Activated CD4-positive, alpha-beta T cell treated with anti-CD3 and anti-CD28 coated beads for 36 hours (primary cell): ENCODE measurements around the gene PCYOX1L. TPM values are rescaled to one million over a fixed set of nuclear protein-coding genes. Genes with fewer than 3 reads are reported as not detected.

Source experiments
- ATAC-seq: fragments of 200-7000 bp; cut with Tn5 transposase; one replicate; pipeline ENCODE4 v1.10.0; 2021; ENCODE audit warnings: mild to moderate bottlenecking, moderate library complexity
- CTCF ChIA-PET: fragments of 350-600 bp; sonication (Branson Sonifier 250); formaldehyde crosslinking; loops from one replicate; lab custom pipeline; 2021; ENCODE audit warnings: antibody characterized with exemption; lab: Charles Lee
- POLR2A ChIA-PET: fragments of 350-600 bp; sonication (Branson Sonifier 250); formaldehyde crosslinking; loops from one replicate; lab custom pipeline; 2021; ENCODE audit warnings: antibody characterized with exemption, inconsistent platforms; lab: Charles Lee
- DNase-seq: peaks from one replicate; pipeline ENCODE4 v3.0.0-alpha.2; 2020
- H3K27ac Mint-ChIP-seq: one replicate; pipeline ENCODE4 v1.8.0; 2021; ENCODE audit warnings: mixed read lengths
- H3K27me3 Mint-ChIP-seq: one replicate; pipeline ENCODE4 v1.8.0; 2021; ENCODE audit warnings: mixed read lengths
- H3K36me3 Mint-ChIP-seq: one replicate; pipeline ENCODE4 v1.8.0; 2021; ENCODE audit warnings: low read depth, mixed read lengths
- H3K4me1 Mint-ChIP-seq: one replicate; pipeline ENCODE4 v1.8.0; 2021; ENCODE audit warnings: mixed read lengths
- H3K4me3 Mint-ChIP-seq: one replicate; pipeline ENCODE4 v1.8.0; 2021; ENCODE audit warnings: mild to moderate bottlenecking, moderate library complexity, mixed read lengths
- H3K9me3 Mint-ChIP-seq: one replicate; pipeline ENCODE4 v1.8.0; 2021; ENCODE audit warnings: low read depth, mixed read lengths
- intact Hi-C, 2 experiments: fragments of 100-400 bp; cut with DNase I in 1 of 2; cut with micrococcal nuclease in 1 of 2; formaldehyde crosslinking; loops; one replicate each; pipeline versions ENCODE4 v1.14.2 to v1.15.1; 2022 to 2024; cut with DNase I, micrococcal nuclease
- total RNA-seq, 2 experiments: library from RNA; stranded (reverse); gene quantifications; one replicate each; pipeline ENCODE4 v1.2.3, GENCODE V29; 2021

Gene PCYOX1L
- total RNA-seq, 2 experiments from 2014 or later: 17.5 to 18.8 TPM

DNA sequence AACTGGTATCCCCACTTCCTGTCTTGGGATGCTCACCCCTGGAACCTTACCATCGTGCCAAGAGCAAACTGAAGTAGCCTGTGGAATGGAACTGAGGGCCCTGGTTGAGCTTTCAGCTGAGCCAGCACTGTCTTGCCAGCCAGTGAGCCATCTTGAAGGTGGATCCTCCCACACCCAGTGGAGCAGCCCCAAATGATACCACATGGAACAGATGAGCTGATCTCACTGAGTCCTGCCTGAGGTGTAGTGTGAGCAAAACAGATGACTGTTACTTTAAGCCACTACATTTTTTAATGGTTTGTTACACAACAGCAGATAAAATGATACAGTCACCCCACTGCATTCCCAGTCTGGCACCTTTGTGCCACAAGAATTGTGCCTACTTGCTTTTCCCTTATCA is 2.2 kb upstream of the PCYOX1L start:
- DNase-seq (peak; percentile 59), ATAC-seq (peak; percentile 17)
- no peaks in the 10 kb centered on the region for H3K27me3 Mint-ChIP-seq
- ChIA-PET CTCF (interaction anchor here (0.7 to 7.8 kb wide), 9 partner anchors 8 to 207 kb away, joined by 3 to 84 read pairs (median 5); partner anchors contain the start of genes CSNK1A1 and GRPEL2), POLR2A (interaction anchor here (0.6 to 1.1 kb wide), 3 partner anchors 9 to 11 kb away, joined by 3 to 6 read pairs (median 3); partner anchors contain the start of gene GRPEL2)
- H3K27ac Mint-ChIP-seq: peak overlapping the region; percentile 76
- H3K4me1 Mint-ChIP-seq: peaks cover 79% of the 10 kb centered on the region
- intact Hi-C loops: loop anchor here in 1 of 2 experiments (2.0 to 5.0 kb wide), 4 partner anchors 377 to 1057 kb away; partner anchors contain the start of genes CD74, PPARGC1B and SLC26A2
- no peaks in the 10 kb centered on the region for H3K9me3 Mint-ChIP-seq
- no peak overlapping the region for H3K4me3 Mint-ChIP-seq
- peaks cover 57% of the 10 kb centered on the region for H3K36me3 Mint-ChIP-seq

DNA sequence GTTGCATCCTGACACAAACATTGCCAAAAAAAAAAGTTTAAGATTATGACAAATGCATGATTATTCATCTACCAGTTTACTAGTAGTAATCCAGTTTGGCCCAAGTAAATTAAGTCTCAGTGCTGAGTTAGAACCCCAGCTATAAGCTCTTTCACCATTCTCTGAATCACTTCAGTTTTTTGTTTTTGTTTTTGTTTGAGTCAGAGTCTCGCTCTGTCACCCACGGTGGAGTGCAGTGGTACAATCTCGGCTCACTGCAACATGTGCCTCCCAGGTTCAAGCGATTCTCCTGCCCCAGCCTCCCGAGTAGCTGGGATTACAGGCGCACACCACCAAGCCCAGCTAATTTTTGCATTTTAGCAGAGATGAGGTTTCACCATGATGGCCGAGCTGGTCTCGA is 1.5 kb upstream of the PCYOX1L start:
- ChIA-PET CTCF (interaction anchor here (0.9 to 7.8 kb wide), 8 partner anchors 9 to 206 kb away, joined by 3 to 84 read pairs (median 4); partner anchors contain the start of genes CSNK1A1 and GRPEL2), POLR2A (interaction anchor here (0.6 to 1.1 kb wide), 4 partner anchors 9 to 195 kb away, joined by 3 to 6 read pairs (median 4); partner anchors contain the start of gene GRPEL2)
- DNase-seq (peak; percentile 65), ATAC-seq (peak; percentile 7)
- Mint-ChIP-seq H3K27ac (peak overlapping the region; percentile 76), H3K27me3 (no peaks in the 10 kb centered on the region), H3K4me1 (peaks cover 77% of the 10 kb centered on the region), H3K9me3 (no peaks in the 10 kb centered on the region), H3K36me3 (peaks cover 52% of the 10 kb centered on the region), H3K4me3 (peak overlapping the region; percentile 26)
- intact Hi-C loops: loop anchor here in 1 of 2 experiments (2.0 to 5.0 kb wide), 4 partner anchors 376 to 1056 kb away; partner anchors contain the start of genes CD74, PPARGC1B and SLC26A2

DNA sequence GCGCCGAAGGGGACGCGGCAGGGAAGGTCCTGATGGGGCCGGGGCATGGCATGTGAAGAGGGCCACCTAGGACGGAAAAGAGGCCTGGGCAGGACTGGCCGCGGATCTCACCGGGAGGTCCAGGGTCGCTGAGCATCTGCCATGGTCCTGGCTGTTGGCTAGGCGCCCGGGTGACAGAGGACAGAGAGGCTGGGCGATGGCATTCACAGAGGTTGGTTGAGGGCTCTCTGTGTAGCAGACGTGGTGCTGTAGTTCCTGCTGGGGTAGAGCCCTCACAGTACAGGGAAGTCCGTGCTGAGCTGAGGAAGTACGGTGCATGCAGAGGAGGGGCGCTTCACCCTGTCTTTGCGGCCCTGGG is 427 bp downstream of the PCYOX1L start:
- Mint-ChIP-seq H3K4me1 (peaks cover 64% of the 10 kb centered on the region), H3K36me3 (peaks cover 36% of the 10 kb centered on the region), H3K27me3 (no peaks in the 10 kb centered on the region), H3K4me3 (peak overlapping the region; percentile 94), H3K27ac (peak overlapping the region; percentile 89), H3K9me3 (no peaks in the 10 kb centered on the region)
- DNase-seq: peak; percentile 44
- intact Hi-C loops: loop anchor here in 1 of 2 experiments (5.0 kb wide), 3 partner anchors 374 to 604 kb away; partner anchors contain the start of genes PPARGC1B and SLC26A2
- ChIA-PET POLR2A (interaction anchor here (0.5 to 1.7 kb wide), 7 partner anchors 9 to 397 kb away, joined by 3 to 22 read pairs (median 4); partner anchors contain the start of genes CSNK1A1 and GRPEL2), CTCF (interaction anchor here (0.9 to 7.8 kb wide), 6 partner anchors 8 to 41 kb away, joined by 3 to 84 read pairs (median 8); partner anchors contain the start of gene GRPEL2)
- ATAC-seq: peak; percentile 12

DNA sequence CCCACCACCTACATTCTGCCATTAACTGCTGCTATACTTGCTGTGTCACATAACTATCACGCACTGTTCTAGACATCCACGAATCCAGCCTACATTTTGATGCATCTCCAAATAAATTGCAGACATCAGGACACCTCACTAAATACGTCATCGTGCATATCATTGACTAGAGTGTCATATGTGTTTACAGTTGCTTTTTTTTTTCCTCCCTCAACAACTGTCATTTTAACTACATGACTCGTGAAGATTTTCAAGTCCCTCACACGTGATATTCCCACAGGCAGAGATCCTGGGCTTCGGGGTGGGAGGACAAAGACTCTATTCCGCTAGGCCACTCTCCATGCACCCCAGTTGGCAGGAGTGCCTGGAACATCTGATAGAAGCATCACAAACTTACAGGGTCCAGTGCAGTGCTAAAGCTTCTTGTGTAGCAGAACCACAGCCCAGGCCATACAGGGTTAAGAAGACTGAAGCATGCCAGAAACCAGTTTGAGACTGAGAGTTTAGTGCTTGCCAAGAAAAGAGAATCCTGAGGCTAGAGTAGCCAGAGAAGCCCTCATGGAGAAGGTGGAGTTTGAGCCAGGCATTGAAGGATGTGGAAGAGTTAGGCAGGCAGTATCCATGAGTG is 1.1 kb downstream of the PCYOX1L start:
- peak overlapping the region; percentile 89 for H3K27ac Mint-ChIP-seq
- peaks cover 32% of the 10 kb centered on the region for H3K36me3 Mint-ChIP-seq
- H3K27me3 Mint-ChIP-seq: no peaks in the 10 kb centered on the region
- H3K4me1 Mint-ChIP-seq: peaks cover 60% of the 10 kb centered on the region
- POLR2A ChIA-PET: interaction anchor here (1.2 to 1.7 kb wide), 2 partner anchors 60 to 192 kb away, joined by 4 to 10 read pairs; partner anchors contain the start of gene CSNK1A1
- H3K9me3 Mint-ChIP-seq: no peaks in the 10 kb centered on the region
- intact Hi-C loops: loop anchor here in 1 of 2 experiments (5.0 kb wide), 3 partner anchors 373 to 603 kb away; partner anchors contain the start of genes PPARGC1B and SLC26A2
- CTCF ChIA-PET: interaction anchor here (1.6 to 2.2 kb wide), 2 partner anchors 10 to 13 kb away, joined by 9 to 10 read pairs; no protein-coding TSS in a partner anchor
- peak overlapping the region; percentile 94 for H3K4me3 Mint-ChIP-seq
- no peak for ATAC-seq
- DNase-seq: no peak

DNA sequence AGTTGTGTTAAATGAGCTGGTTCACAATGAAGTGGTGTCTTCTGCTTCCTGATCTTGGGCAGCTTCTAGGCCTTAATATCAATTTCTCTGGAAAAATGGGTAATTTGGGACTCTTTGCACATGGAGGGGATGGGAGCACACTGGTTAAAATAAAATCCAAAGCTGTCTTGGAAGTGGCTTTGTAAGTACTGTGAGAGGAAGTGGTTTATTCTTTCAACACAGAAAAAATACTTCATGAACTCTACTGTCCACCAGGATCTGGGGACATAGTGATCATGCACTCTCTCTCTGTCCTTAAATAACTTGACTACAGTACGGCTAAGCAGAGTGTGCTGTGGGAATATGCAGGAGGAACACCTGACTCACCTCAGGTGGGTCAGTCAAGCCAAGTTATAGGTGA is 2.4 kb downstream of the PCYOX1L start:
- intact Hi-C loops: no loop called here
- Mint-ChIP-seq H3K36me3 (peaks cover 19% of the 10 kb centered on the region), H3K9me3 (no peaks in the 10 kb centered on the region), H3K4me3 (no peak overlapping the region), H3K27me3 (no peaks in the 10 kb centered on the region), H3K27ac (peak overlapping the region; percentile 77), H3K4me1 (peaks cover 51% of the 10 kb centered on the region)
- no peak for DNase-seq
- no peak for ATAC-seq
- ChIA-PET CTCF (interaction anchor here (0.7 to 2.2 kb wide), 8 partner anchors 9 to 347 kb away, joined by 3 to 10 read pairs (median 4); partner anchors contain the start of gene GRPEL2), POLR2A (interaction anchor here (1.0 kb wide), 1 partner anchor 190 kb away, joined by 3 read pairs; no protein-coding TSS in a partner anchor)

DNA sequence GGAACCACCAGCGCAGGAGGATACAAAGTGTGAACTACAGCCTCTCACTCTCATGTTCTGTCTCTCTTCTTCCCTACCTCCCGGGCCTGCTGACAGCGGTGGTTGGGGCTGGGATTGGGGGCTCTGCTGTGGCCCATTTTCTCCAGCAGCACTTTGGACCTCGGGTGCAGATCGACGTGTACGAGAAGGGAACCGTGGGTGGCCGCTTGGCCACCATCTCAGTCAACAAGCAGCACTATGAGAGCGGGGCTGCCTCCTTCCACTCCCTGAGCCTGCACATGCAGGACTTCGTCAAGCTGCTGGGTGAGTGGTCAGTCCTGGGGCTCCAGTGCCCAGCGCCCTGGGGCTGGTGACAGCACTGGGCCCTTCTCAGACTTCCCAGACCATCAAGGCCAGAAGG is 4.7 kb downstream of the PCYOX1L start:
- ATAC-seq: no peak
- DNase-seq: no peak
- peaks cover 34% of the 10 kb centered on the region for H3K4me1 Mint-ChIP-seq
- no peaks in the 10 kb centered on the region for H3K27me3 Mint-ChIP-seq
- ChIA-PET POLR2A (no interaction called here), CTCF (interaction anchor here (1.6 to 2.6 kb wide), 3 partner anchors 9 to 48 kb away, joined by 3 to 16 read pairs (median 4); no protein-coding TSS in a partner anchor)
- no peak overlapping the region for H3K4me3 Mint-ChIP-seq
- H3K36me3 Mint-ChIP-seq: peaks cover 7% of the 10 kb centered on the region
- H3K27ac Mint-ChIP-seq: peak overlapping the region; percentile 0
- no peaks in the 10 kb centered on the region for H3K9me3 Mint-ChIP-seq
- intact Hi-C loops: no loop called here

DNA sequence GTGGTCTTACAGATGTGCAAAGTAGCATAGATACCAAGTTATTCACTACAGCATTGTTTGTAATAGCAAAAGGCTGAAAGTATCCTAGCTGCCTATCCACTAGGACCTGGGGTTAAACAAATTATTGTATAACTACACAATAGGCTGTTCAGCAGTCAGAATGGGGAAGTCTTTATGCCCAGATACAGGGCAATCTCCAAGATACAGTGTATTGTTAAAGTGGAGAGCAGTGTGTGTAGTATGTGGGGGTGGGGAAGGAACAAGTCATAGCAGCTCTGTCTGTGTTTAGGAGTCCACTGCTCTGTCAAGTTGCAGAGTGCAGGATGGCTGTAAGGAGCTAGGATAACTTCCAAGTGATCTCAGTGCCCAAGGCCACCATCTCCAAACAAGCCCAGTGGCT is 5.5 kb downstream of the PCYOX1L start:
- ChIA-PET CTCF (interaction anchor here (1.2 to 6.5 kb wide), 4 partner anchors 8 to 49 kb away, joined by 3 to 84 read pairs (median 10); partner anchors contain the start of gene PCYOX1L), POLR2A (no interaction called here)
- DNase-seq: no peak
- Mint-ChIP-seq H3K4me1 (peaks cover 33% of the 10 kb centered on the region), H3K9me3 (no peaks in the 10 kb centered on the region), H3K27ac (no peak overlapping the region), H3K36me3 (peaks cover 12% of the 10 kb centered on the region), H3K27me3 (no peaks in the 10 kb centered on the region), H3K4me3 (no peak overlapping the region)
- intact Hi-C loops: no loop called here
- no peak for ATAC-seq

DNA sequence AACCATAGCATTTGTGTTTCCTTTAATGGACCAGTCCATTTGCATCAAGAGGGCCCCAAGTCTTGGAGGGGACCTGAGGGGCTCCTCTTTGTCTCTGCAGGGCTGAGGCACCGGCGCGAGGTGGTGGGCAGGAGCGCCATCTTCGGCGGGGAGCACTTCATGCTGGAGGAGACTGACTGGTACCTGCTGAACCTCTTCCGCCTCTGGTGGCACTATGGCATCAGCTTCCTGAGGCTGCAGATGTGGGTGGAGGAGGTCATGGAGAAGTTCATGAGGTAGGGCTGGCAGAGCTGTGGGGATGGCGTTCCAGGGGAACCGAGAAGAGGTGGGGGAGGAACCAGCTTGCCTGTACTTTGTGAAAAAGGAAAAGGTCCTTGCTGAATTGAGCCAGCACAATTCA is 6.1 kb downstream of the PCYOX1L start:
- Mint-ChIP-seq H3K36me3 (peaks cover 13% of the 10 kb centered on the region), H3K27ac (no peak overlapping the region), H3K4me3 (no peak overlapping the region), H3K4me1 (peaks cover 27% of the 10 kb centered on the region), H3K27me3 (no peaks in the 10 kb centered on the region), H3K9me3 (no peaks in the 10 kb centered on the region)
- POLR2A ChIA-PET: no interaction called here
- DNase-seq (no peak), ATAC-seq (no peak)
- intact Hi-C loops: no loop called here
- CTCF ChIA-PET: interaction anchor here (1.2 to 6.5 kb wide), 2 partner anchors 9 to 10 kb away, joined by 3 to 84 read pairs; partner anchors contain the start of gene PCYOX1L

DNA sequence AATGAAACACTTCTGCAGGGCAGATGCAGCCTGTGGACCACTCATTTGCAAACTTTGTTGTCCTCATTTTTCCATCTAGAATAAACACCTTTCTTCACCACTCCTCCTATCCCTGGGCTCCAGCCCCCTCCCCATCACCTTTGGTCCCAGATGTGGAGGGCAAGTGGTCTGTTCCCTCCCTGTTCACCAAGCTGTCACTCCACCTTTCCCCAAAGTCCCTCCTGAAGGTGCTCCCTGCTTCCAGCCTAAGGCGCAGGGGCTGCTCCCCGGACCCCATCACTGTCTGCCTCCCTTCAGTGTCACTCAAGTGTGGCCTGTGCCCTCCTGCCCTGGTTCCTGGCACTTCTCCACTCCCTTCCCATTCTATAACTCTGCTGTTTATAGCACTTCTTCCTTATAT is 6.9 kb downstream of the PCYOX1L start:
- H3K36me3 Mint-ChIP-seq: peaks cover 15% of the 10 kb centered on the region
- H3K27me3 Mint-ChIP-seq: no peaks in the 10 kb centered on the region
- H3K4me1 Mint-ChIP-seq: peaks cover 21% of the 10 kb centered on the region
- no peaks in the 10 kb centered on the region for H3K9me3 Mint-ChIP-seq
- ATAC-seq: no peak
- CTCF ChIA-PET: interaction anchor here (1.0 to 6.5 kb wide), 3 partner anchors 9 to 197 kb away, joined by 3 to 84 read pairs (median 3); partner anchors contain the start of gene PCYOX1L
- POLR2A ChIA-PET: no interaction called here
- no peak overlapping the region for H3K4me3 Mint-ChIP-seq
- H3K27ac Mint-ChIP-seq: no peak overlapping the region
- intact Hi-C loops: loop anchor here in 1 of 2 experiments (5.0 kb wide), 2 partner anchors 68 to 198 kb away; no protein-coding TSS in a partner anchor
- no peak for DNase-seq

DNA sequence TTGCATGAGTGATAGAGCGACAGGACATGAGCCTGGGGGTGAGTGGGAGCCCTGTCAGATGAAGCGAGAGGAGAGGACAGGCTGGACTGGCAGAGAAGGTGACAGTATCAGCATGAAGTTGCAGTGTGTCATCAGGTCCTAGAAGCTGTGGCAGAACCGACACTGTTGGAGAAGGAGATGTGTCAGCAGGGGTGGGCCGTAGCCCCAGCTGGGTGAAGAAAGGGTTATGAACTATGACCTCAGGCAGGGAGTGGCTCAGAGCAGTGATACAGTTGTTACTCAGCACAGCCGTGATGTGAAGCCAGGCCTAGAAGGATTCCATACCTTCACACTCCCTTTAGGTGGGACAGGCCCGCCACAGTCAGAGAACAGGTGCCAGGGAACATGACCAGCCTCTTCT is 7.6 kb downstream of the PCYOX1L start:
- POLR2A ChIA-PET: no interaction called here
- DNase-seq: no peak
- intact Hi-C loops: loop anchor here in 1 of 2 experiments (5.0 kb wide), 2 partner anchors 67 to 197 kb away; no protein-coding TSS in a partner anchor
- peaks cover 15% of the 10 kb centered on the region for H3K36me3 Mint-ChIP-seq
- CTCF ChIA-PET: interaction anchor here (0.8 to 6.5 kb wide), 7 partner anchors 11 to 197 kb away, joined by 3 to 84 read pairs (median 3); partner anchors contain the start of gene PCYOX1L
- peaks cover 14% of the 10 kb centered on the region for H3K4me1 Mint-ChIP-seq
- no peaks in the 10 kb centered on the region for H3K27me3 Mint-ChIP-seq
- peak; percentile 45 for ATAC-seq
- no peaks in the 10 kb centered on the region for H3K9me3 Mint-ChIP-seq
- no peak overlapping the region for H3K27ac Mint-ChIP-seq
- H3K4me3 Mint-ChIP-seq: no peak overlapping the region
